PFSK-1 (cell line): ENCODE results near the gene SLC25A39.

ENCODE experiments used
- FOXP2 ChIP-seq: optimal IDR thresholded peaks from 2 replicates; pipeline ENCODE3; 2011; ENCODE audit warnings: borderline replicate concordance, control low read depth, inconsistent platforms; ENCODE audit not compliant: insufficient read depth; ENCODE audit errors: extremely low read length, extremely low read depth
- POLR2AphosphoS5 ChIP-seq: IDR thresholded peaks from 2 replicates; pipeline ENCODE4 v1.6.1; 2012; ENCODE audit warnings: low read depth, mild to moderate bottlenecking, control low read depth, low read length, moderate library complexity
- SIN3A ChIP-seq: IDR thresholded peaks from 2 replicates; pipeline ENCODE4 v1.6.1; 2012; ENCODE audit warnings: mild to moderate bottlenecking, low read length, moderate library complexity, borderline replicate concordance; ENCODE audit not compliant: insufficient read depth
- TAF1 ChIP-seq: IDR thresholded peaks from 2 replicates; pipeline ENCODE4 v1.6.1; 2012; ENCODE audit warnings: low read length, control low read depth, borderline replicate concordance; ENCODE audit not compliant: insufficient read depth
- TF ChIP-seq, protein P1 (sequence below), 2 experiments: IDR thresholded peaks; 2 replicates each; pipeline versions ENCODE4 v1.6.1 to v1.8.0; 2011 to 2012; ENCODE audit warnings: low read depth in 2 of 2, low read length in 2 of 2, control low read depth in 1 of 2, inconsistent platforms in 1 of 2, mild to moderate bottlenecking in 1 of 2, moderate library complexity in 1 of 2; ENCODE audit not compliant: insufficient read depth in 1 of 2

The SLC25A39 gene

DNA sequence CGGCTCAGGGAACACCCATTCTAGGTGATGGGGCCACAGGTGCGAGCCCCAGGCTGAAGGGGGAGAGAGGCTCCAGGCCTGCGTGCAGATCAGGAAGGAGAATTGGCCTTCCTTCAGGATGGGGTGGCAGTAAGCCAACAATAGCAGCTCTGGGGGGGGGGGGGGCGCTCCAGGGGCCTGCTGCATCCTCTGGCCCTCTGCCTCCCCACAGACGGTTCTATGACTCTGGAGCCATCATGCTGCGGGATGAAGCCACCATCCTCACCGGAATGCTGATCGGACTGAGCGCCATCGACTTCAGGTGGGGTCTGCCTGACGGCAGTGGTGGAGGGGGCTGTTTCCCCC is 10.1 kb downstream of the SLC25A39 start:
- TF ChIP-seq POLR2AphosphoS5: no peak
- no peak for TF ChIP-seq SIN3A
- TF ChIP-seq, protein P1, sequence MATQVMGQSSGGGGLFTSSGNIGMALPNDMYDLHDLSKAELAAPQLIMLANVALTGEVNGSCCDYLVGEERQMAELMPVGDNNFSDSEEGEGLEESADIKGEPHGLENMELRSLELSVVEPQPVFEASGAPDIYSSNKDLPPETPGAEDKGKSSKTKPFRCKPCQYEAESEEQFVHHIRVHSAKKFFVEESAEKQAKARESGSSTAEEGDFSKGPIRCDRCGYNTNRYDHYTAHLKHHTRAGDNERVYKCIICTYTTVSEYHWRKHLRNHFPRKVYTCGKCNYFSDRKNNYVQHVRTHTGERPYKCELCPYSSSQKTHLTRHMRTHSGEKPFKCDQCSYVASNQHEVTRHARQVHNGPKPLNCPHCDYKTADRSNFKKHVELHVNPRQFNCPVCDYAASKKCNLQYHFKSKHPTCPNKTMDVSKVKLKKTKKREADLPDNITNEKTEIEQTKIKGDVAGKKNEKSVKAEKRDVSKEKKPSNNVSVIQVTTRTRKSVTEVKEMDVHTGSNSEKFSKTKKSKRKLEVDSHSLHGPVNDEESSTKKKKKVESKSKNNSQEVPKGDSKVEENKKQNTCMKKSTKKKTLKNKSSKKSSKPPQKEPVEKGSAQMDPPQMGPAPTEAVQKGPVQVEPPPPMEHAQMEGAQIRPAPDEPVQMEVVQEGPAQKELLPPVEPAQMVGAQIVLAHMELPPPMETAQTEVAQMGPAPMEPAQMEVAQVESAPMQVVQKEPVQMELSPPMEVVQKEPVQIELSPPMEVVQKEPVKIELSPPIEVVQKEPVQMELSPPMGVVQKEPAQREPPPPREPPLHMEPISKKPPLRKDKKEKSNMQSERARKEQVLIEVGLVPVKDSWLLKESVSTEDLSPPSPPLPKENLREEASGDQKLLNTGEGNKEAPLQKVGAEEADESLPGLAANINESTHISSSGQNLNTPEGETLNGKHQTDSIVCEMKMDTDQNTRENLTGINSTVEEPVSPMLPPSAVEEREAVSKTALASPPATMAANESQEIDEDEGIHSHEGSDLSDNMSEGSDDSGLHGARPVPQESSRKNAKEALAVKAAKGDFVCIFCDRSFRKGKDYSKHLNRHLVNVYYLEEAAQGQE (IDR thresholded peaks at IDR 0.05; ENCODE audit: insufficient read depth in 1 of 2, low read depth in 2 of 2, low read length in 2 of 2): no peak
- no peak for TF ChIP-seq FOXP2
- no peak for TF ChIP-seq TAF1

DNA sequence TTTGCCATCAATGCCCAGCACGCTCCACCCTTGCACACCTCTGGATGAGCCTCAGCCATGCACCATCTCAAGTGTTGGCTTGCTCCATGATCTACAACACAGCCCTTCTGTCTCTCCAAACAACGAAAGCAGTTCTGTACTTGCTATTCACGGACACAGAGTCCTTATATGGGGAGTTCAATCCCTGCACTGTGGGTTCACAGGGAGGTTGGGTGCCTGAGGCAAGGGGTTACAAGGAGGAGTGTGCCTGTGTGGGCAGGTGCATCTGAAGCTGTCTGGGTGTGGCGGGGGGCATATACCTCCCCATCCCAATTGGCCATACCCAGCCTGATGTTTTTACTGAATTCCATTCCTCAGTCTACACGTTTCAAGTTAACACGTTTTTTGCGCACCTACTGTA is 10.6 kb downstream of the SLC25A39 start:
- TF ChIP-seq FOXP2 (no peak), POLR2AphosphoS5 (no peak), TAF1 (no peak), SIN3A (no peak)
- TF ChIP-seq, protein P1 (IDR thresholded peaks at IDR 0.05; ENCODE audit: insufficient read depth in 1 of 2, low read depth in 2 of 2, low read length in 2 of 2): no peak

DNA sequence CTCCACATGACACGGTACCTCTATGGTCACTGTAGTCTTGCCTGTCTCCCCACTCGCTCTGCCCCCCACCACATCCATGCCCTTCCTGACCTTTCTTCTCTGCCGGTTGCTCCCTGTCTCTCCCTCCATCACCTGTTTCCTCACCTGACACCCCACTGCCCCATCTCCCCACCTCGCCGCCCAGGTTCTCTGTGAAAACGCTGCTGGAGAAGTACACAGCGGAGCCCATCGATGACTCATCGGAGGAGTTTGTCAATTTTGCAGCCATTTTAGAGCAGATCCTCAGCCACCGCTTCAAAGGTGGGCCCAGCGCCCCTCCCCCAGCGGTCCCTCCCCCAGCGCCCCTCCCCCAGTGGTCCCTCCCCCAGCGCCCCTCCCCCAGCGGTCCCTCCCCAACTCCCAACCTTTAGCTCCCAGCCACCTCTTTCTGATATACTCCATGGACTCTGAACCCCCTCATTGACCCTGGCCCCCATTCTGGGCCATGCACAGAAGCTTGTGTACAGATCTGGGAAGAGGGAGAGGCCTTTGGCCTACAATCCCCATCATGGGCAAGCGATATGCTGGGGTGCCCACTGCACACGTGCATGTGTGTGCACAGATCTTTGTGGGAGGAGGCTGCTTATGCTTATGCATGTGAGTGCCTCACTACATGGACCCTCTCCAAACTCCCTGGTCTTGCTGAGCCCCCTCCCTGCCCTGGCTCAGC is 12.1 kb downstream of the SLC25A39 start:
- TF ChIP-seq TAF1 (no peak), FOXP2 (no peak), POLR2AphosphoS5 (no peak), SIN3A (no peak)
- TF ChIP-seq, protein P1 (IDR thresholded peaks at IDR 0.05; ENCODE audit: insufficient read depth in 1 of 2, low read depth in 2 of 2, low read length in 2 of 2): no peak

DNA sequence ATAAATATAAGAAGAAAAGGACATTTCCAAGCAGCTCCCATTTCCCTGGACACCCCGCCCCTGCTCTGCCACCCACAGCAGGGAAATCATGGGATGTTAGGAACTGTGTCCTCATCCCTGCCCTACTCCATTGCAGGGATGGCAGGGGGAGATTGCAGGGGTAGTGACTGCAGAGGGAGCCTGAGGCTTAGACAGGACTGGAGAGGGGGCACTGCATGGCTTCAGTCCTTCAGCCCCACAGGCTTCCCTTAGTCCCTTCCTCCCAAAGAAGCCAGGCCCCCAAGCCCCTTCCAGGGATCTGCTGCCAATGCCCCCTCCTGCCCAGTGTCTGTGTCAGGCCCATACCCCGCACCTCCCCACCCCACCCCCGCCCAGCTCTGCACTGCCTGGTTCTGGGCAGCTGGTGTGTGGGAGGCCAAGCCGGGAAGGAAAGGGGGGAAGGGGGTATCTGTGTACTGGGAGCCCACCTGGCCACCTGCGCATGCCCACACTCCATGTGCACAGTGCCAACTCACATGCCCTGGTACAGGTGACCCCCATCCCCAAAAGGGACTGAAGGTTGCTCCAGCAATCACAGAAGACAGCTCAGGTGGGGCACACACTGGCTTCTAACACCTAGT is 13.0 kb downstream of the SLC25A39 start:
- TF ChIP-seq POLR2AphosphoS5: no peak
- TF ChIP-seq FOXP2: no peak
- no peak for TF ChIP-seq TAF1
- TF ChIP-seq, protein P1 (IDR thresholded peaks at IDR 0.05; ENCODE audit: insufficient read depth in 1 of 2, low read depth in 2 of 2, low read length in 2 of 2): no peak
- TF ChIP-seq SIN3A: no peak
